Kidney epithelial cell (primary cell): ENCODE data around the gene ETV6. TPM values are rescaled to one million over a fixed set of nuclear protein-coding genes. Genes with fewer than 3 reads are reported as not detected.

Experiments
- DNase-seq: peaks from one replicate; pipeline ENCODE4 v3.0.0-alpha.2; 2010; ENCODE audit warnings: low read depth
- H3K27me3 ChIP-seq: 2 replicates; pipeline ENCODE4 v1.6.0; 2011; ENCODE audit warnings: low read length; ENCODE audit not compliant: control insufficient read depth, insufficient read depth
- H3K36me3 ChIP-seq: 2 replicates; pipeline ENCODE4 v1.5.1; 2011; ENCODE audit warnings: low read length; ENCODE audit not compliant: control insufficient read depth, insufficient read depth
- H3K4me3 ChIP-seq: 2 replicates; pipeline ENCODE4 v1.5.1; 2011; ENCODE audit warnings: low read depth, mild to moderate bottlenecking, control low read depth, low read length
- CTCF ChIP-seq: IDR thresholded peaks from 2 replicates; pipeline ENCODE4 v1.5.1; 2011; ENCODE audit warnings: mild to moderate bottlenecking, moderate library complexity, low read length, control low read depth, inconsistent platforms; ENCODE audit not compliant: insufficient read depth, poor library complexity, severe bottlenecking
- total RNA-seq: library from RNA; depleted of rRNA; stranded (reverse); fragments of >200 nt; gene quantifications from 2 replicates; pipeline ENCODE4 v1.2.3, GENCODE V29; 2015

Gene ETV6
- total RNA-seq, 1 donor from 2014 or later, result 17.6 TPM

DNA sequence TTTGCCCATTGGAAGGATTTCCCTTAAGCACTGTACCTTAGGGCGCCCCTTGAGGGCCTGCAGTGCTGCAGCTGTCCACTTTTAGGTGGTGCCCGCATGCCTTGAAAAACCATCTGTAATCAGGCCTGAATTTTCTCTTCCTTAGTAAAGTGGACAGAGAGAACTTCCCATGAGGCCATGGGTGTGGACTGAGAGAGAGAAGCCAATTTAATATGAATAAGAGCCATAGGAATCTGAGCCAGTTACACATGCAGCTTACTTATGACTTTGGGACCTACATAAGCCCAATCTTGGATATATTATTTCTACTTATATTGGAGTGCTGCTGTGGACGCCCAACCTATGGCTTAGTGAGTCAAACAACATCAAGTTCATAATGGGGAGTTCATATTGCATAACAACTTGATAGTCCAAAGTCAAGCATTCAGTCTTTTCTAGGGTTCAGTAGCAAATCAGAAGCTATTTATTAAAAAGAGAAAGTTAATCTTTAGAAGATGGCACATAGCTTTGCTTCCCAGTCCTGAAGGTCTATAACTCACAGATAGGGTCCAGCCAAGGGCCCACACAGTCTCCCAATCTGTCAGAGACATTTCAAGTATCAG, 11.1 kb upstream of the ETV6 start:
- Histone ChIP-seq H3K4me3 (no peak overlapping the region), H3K27me3 (no peaks in the 10 kb centered on the region), H3K36me3 (no peaks in the 10 kb centered on the region)
- TF ChIP-seq CTCF, result no peak
- no peak for DNase-seq

- DNase-seq, result no peak
- H3K36me3 ChIP-seq, result no peaks in the 10 kb centered on the region
- H3K27me3 ChIP-seq, result no peaks in the 10 kb centered on the region
- TF ChIP-seq CTCF, result no peak
- H3K4me3 ChIP-seq, result no peak overlapping the region
Measured at GRCh38 chr12:11639454-11639853, 10.0 kb upstream of the ETV6 start.

DNA sequence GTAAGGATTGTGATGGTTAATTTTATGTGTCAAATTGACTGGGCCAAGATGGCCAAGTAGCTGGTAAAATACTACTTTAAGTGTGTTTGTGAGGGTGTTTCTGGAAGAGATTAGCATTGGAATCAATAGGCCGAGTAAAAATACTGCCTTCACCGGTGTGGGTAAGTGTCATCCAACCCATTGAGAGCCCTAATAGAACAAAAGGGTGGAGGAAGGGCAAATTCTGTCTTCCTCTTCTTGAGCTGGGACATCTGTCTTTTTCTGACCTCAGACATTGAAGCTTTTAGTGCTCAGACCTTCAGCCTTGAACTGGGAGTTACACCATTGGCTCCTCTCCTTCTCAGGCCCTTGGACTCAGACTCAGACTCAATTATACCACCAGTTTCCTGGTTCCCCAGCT, 8.0 kb upstream of the ETV6 start:
- H3K27me3 ChIP-seq, result no peaks in the 10 kb centered on the region
- H3K36me3 ChIP-seq, result no peaks in the 10 kb centered on the region
- no peak for DNase-seq
- no peak for TF ChIP-seq CTCF
- H3K4me3 ChIP-seq, result no peak overlapping the region

- no peak overlapping the region for H3K4me3 ChIP-seq
- DNase-seq, result no peak
- no peak for TF ChIP-seq CTCF
- H3K27me3 ChIP-seq, result no peaks in the 10 kb centered on the region
- no peaks in the 10 kb centered on the region for H3K36me3 ChIP-seq
Measured at GRCh38 chr12:11642785-11643184, 6.7 kb upstream of the ETV6 start.

DNA sequence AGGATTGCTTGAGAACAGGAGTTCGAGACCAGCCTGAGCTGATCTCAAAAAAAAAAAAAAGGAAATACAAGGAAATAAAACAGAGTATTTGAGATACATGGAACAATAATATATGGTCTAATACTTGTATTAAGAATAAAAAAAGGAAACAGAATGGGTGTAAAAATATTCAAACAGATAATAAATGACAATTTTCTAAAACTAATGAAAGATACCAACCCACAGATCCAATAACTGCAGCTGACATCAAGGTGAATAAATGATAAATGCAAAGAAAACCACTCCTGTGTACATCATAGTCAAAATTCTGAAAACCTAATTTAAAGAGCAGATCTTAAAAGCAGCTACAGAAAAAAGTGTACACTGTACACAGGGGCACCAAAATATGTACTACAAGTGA, 4.1 kb upstream of the ETV6 start:
- no peaks in the 10 kb centered on the region for H3K27me3 ChIP-seq
- no peak for TF ChIP-seq CTCF
- no peak overlapping the region for H3K4me3 ChIP-seq
- DNase-seq, result no peak
- no peaks in the 10 kb centered on the region for H3K36me3 ChIP-seq
